ENCODE data around the gene VWA3A. TPM values are rescaled to one million over a fixed set of nuclear protein-coding genes. Genes with fewer than 3 reads are reported as not detected.
A peak's percentile ranks its signal among the peaks of the same experiment; 100 is the strongest.
"Not testable (repeated sequence)": the region's sequence is repeated elsewhere in the genome, so short reads cannot be mapped to it uniquely, and the experiment has no call there.

The VWA3A gene
- total RNA-seq, 1 experiment from 2014 or later: not detected

DNA sequence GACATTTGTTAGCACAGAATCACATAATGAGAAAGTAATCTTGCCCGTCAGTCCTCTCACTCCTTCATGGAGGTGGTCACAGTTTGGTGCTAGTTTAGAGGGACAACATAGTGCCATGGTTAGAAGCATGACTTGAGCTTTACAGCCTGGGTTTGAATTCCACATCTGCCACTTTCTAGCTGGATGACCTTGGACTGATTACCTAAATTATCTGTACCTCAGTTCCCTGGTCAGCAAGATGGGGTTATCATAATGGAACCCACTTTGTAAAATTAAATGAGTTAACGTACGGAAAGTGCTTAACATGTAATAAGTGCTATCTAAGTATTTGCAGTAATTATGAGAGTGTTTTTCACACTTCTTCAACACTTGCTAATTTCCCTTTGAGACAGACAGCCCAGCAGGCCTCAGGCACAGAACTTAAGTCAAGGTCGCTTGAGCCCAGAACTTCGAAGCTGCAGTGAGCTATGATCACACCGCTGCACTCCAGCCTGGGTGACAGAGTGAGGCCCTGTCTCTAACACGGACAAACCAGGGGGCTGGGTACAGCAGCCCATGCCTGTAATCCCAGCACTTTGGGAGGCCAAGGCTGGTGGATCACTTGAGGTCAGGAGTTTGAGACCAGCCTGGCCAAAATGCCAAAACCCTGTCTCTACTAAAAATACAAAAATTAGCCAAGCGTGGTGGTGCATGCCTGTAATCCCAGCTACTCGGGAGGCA lies 7.1 kb downstream of the VWA3A start:
- H3K4me1 ChIP-seq (ENCODE audit: insufficient read depth, low read length): no peaks in the 10 kb centered on the region
- POLR2A ChIA-PET (ENCODE audit: unreplicated experiment): no interaction called here
- no peaks in the 10 kb centered on the region for H4K20me1 ChIP-seq (ENCODE audit: low read length)
- peak overlapping the region; percentile 36; the same call in 1 of the 2 replicates for H2AFZ ChIP-seq (ENCODE audit: low read length)
- H3F3A ChIP-seq (ENCODE audit: low read length, unreplicated experiment): no peaks in the 10 kb centered on the region
- intact Hi-C loops (cut with micrococcal nuclease): loop anchor here (2.0 kb wide), 2 partner anchors 99 to 149 kb away; partner anchors contain the start of gene PDZD9
- CTCF ChIA-PET: interaction anchor here (0.6 to 1.4 kb wide), 11 partner anchors 22 to 148 kb away, joined by 3 to 8 read pairs (median 5); partner anchors contain the start of gene UQCRC2
- no peak for TF ChIP-seq EZH2phosphoT487 (IDR thresholded peaks at IDR 0.05; ENCODE audit: borderline replicate concordance, low read length)
- no peak for TF ChIP-seq EZH2 (IDR thresholded peaks at IDR 0.05; ENCODE audit: low read length, unreplicated experiment)
- TF ChIP-seq, protein P1, sequence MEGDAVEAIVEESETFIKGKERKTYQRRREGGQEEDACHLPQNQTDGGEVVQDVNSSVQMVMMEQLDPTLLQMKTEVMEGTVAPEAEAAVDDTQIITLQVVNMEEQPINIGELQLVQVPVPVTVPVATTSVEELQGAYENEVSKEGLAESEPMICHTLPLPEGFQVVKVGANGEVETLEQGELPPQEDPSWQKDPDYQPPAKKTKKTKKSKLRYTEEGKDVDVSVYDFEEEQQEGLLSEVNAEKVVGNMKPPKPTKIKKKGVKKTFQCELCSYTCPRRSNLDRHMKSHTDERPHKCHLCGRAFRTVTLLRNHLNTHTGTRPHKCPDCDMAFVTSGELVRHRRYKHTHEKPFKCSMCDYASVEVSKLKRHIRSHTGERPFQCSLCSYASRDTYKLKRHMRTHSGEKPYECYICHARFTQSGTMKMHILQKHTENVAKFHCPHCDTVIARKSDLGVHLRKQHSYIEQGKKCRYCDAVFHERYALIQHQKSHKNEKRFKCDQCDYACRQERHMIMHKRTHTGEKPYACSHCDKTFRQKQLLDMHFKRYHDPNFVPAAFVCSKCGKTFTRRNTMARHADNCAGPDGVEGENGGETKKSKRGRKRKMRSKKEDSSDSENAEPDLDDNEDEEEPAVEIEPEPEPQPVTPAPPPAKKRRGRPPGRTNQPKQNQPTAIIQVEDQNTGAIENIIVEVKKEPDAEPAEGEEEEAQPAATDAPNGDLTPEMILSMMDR (conservative IDR thresholded peaks at IDR 0.05; ENCODE audit: low read depth, low read length): no peak
- no peak overlapping the region for H3K4me2 ChIP-seq (ENCODE audit: low read length)
- H3K4me3 ChIP-seq (ENCODE audit: low read length): no peak overlapping the region
- BruUV-seq (replicated peaks): no TSS peak
- H3K36me3 ChIP-seq (ENCODE audit: low read depth, low read length): no peaks in the 10 kb centered on the region
- DNase-seq (no peak), ATAC-seq (no peak)
- no peaks in the 10 kb centered on the region for H3K9me2 ChIP-seq (replicated peaks; ENCODE audit: low read length)
- H3K79me2 ChIP-seq (ENCODE audit: low read length): no peaks in the 10 kb centered on the region
- H3K27me3 ChIP-seq (ENCODE audit: low read length): no peaks in the 10 kb centered on the region
- H3K27ac ChIP-seq (ENCODE audit: low read length): no peak overlapping the region
- H3K9me3 ChIP-seq (ENCODE audit: low read length): no peaks in the 10 kb centered on the region
- H3K9ac ChIP-seq (ENCODE audit: low read length): no peak overlapping the region

DNA sequence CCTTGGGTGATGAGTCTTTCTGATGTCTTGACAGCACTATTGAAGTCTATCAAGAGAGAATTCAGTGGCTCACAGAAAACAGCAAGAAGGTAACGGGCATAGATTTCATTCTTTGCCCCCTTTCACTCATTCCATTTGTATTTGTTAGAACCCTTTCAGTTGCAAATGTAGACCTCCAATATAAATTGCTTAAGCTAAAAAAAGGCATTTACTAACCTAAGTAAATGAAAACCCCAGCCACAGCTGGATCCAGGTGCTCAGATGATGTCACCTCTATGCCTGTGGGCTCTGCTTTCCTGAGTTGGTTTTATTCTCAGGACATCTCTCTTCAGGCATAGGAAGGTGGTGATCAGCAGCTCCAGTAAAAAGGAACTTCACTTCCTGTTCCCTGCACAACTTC lies 11.1 kb downstream of the VWA3A start:
- Histone ChIP-seq H3F3A (ENCODE audit: low read length, unreplicated experiment) (no peaks in the 10 kb centered on the region), H4K20me1 (ENCODE audit: low read length) (no peaks in the 10 kb centered on the region), H3K9ac (ENCODE audit: low read length) (no peak overlapping the region), H3K36me3 (ENCODE audit: low read depth, low read length) (no peaks in the 10 kb centered on the region), H3K27ac (ENCODE audit: low read length) (no peak overlapping the region), H3K79me2 (ENCODE audit: low read length) (no peaks in the 10 kb centered on the region), H3K27me3 (ENCODE audit: low read length) (peaks cover 7% of the 10 kb centered on the region; the same call in 1 of the 2 replicates), H3K9me3 (ENCODE audit: low read length) (no peaks in the 10 kb centered on the region), H3K9me2 (replicated peaks; ENCODE audit: low read length) (no peaks in the 10 kb centered on the region), H2AFZ (ENCODE audit: low read length) (no peak overlapping the region), H3K4me2 (ENCODE audit: low read length) (no peak overlapping the region), H3K4me3 (ENCODE audit: low read length) (no peak overlapping the region), H3K4me1 (ENCODE audit: insufficient read depth, low read length) (no peaks in the 10 kb centered on the region)
- CTCF ChIA-PET: no interaction called here
- TF ChIP-seq, protein P1 (conservative IDR thresholded peaks at IDR 0.05; ENCODE audit: low read depth, low read length): no peak
- TF ChIP-seq EZH2 (IDR thresholded peaks at IDR 0.05; ENCODE audit: low read length, unreplicated experiment) (no peak), EZH2phosphoT487 (IDR thresholded peaks at IDR 0.05; ENCODE audit: borderline replicate concordance, low read length) (no peak)
- no TSS peak for BruUV-seq (replicated peaks)
- ATAC-seq (no peak), DNase-seq (no peak)
- POLR2A ChIA-PET (ENCODE audit: unreplicated experiment): no interaction called here
- intact Hi-C loops (cut with micrococcal nuclease): no loop called here

DNA sequence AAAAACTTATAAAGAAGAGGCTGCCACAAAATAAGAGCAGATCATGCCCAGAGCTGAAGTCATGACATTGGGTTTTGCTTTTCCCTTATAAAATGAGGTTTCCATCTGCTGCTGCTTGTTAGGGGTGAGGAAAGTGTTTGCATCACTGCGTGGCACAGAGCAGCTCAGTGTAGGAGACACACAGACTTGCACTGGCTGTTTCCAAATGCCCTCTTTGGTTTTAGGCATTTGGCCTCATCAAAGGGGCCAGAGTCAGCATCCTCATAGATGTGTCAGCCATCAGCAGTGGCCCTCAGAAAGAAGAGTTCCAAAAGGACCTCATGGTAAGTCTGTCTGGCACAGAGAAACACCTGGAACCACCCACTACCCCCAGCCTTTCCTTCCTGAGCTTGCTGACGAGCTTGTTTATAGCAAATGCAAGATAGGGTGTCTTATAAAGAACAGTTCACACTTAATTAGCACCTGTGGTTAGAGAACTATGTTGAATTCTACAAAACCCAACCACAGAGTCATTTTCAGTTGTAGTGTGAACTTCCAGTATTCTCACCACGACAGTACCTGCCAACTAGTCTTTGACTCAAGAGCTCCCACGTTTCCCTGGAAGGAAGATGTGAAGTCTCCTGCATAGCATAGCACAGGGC lies 17.0 kb downstream of the VWA3A start:
- Histone ChIP-seq H3K9me3 (ENCODE audit: low read length) (no peaks in the 10 kb centered on the region), H3F3A (ENCODE audit: low read length, unreplicated experiment) (no peaks in the 10 kb centered on the region), H2AFZ (ENCODE audit: low read length) (no peak overlapping the region), H3K36me3 (ENCODE audit: low read depth, low read length) (no peaks in the 10 kb centered on the region), H3K79me2 (ENCODE audit: low read length) (no peaks in the 10 kb centered on the region), H3K27ac (ENCODE audit: low read length) (no peak overlapping the region), H3K4me2 (ENCODE audit: low read length) (no peak overlapping the region), H3K27me3 (ENCODE audit: low read length) (peaks cover 12% of the 10 kb centered on the region), H3K4me1 (ENCODE audit: insufficient read depth, low read length) (no peaks in the 10 kb centered on the region), H4K20me1 (ENCODE audit: low read length) (no peaks in the 10 kb centered on the region), H3K9ac (ENCODE audit: low read length) (no peak overlapping the region), H3K4me3 (ENCODE audit: low read length) (no peak overlapping the region), H3K9me2 (replicated peaks; ENCODE audit: low read length) (no peaks in the 10 kb centered on the region)
- no TSS peak for BruUV-seq (replicated peaks)
- ChIA-PET CTCF (no interaction called here), POLR2A (ENCODE audit: unreplicated experiment) (no interaction called here)
- TF ChIP-seq EZH2phosphoT487 (IDR thresholded peaks at IDR 0.05; ENCODE audit: borderline replicate concordance, low read length) (no peak), EZH2 (IDR thresholded peaks at IDR 0.05; ENCODE audit: low read length, unreplicated experiment) (no peak)
- TF ChIP-seq, protein P1 (conservative IDR thresholded peaks at IDR 0.05; ENCODE audit: low read depth, low read length): no peak
- intact Hi-C loops (cut with micrococcal nuclease): no loop called here
- no peak for ATAC-seq
- no peak for DNase-seq

DNA sequence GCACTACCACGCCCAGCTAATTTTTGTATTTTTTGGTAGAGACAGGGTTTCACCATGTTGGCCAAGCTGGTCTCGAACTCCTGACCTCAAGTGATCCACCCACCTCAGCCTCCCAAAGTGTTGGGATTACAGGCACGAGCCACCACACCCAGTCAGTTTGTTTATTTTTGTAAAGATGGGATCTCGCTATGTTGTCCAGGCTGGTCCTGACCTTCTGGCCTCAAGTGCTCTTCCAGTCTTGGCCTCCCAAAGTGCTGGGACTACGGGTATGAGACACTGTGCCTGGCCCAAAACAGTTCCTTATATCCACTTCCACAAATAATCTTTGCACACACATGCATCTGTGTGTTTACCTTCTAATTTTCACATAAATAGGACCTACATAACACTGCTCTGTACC lies 19.3 kb downstream of the VWA3A start:
- H3K9me2 ChIP-seq (replicated peaks; ENCODE audit: low read length); H3K4me1 ChIP-seq (ENCODE audit: insufficient read depth, low read length); H3F3A ChIP-seq (ENCODE audit: low read length, unreplicated experiment); POLR2A ChIA-PET (ENCODE audit: unreplicated experiment); H2AFZ ChIP-seq (ENCODE audit: low read length); H3K4me2 ChIP-seq (ENCODE audit: low read length); H4K20me1 ChIP-seq (ENCODE audit: low read length); H3K9ac ChIP-seq (ENCODE audit: low read length); H3K36me3 ChIP-seq (ENCODE audit: low read depth, low read length); ATAC-seq; DNase-seq; BruUV-seq (replicated peaks); H3K79me2 ChIP-seq (ENCODE audit: low read length); intact Hi-C loops (cut with micrococcal nuclease); H3K27ac ChIP-seq (ENCODE audit: low read length); H3K4me3 ChIP-seq (ENCODE audit: low read length); CTCF ChIA-PET; H3K9me3 ChIP-seq (ENCODE audit: low read length): not testable (repeated sequence)
- H3K27me3 ChIP-seq (ENCODE audit: low read length): peaks cover 12% of the 10 kb centered on the region
